H1 (cell line): ENCODE results near the gene ASAP2. TPM values are rescaled to one million over a fixed set of nuclear protein-coding genes. Genes with fewer than 3 reads are reported as not detected.

Experiments used
- CREB1 ChIP-seq: IDR thresholded peaks from 2 replicates; pipeline ENCODE4 v1.6.1; 2012; ENCODE audit warnings: inconsistent platforms
- POLR2AphosphoS5 ChIP-seq: IDR thresholded peaks from 2 replicates; pipeline ENCODE4 v1.6.1; 2011; ENCODE audit warnings: low read depth, low read length
- polyA plus RNA-seq, 7 experiments: library from polyadenylated mRNA; depleted of rRNA in 3 of 7; stranded (reverse) in 5 of 7; unstranded in 2 of 7; fragments of >200 nt in 5 of 7; fragments of 200-250 nt in 2 of 7; gene quantifications; 1 replicate in 5 of 7; 2 replicates in 1 of 7; 4 replicates in 1 of 7; pipeline versions ENCODE4 v1.2.1 to v1.2.3, GENCODE V29; 2011 to 2013; ENCODE audit warnings: missing spikeins in 2 of 7, mixed read lengths in 2 of 7
- total RNA-seq: library from RNA; stranded (reverse); fragmentation: NEBNext Ultra II Directional; extraction: Animal tissue kit (Norgen Biotek cat#: 25700); gene quantifications from 2 replicates; pipeline ENCODE4 v1.2.1, GENCODE V29; 2021

Gene ASAP2
- total and polyA plus RNA-seq, 2 of the 8 experiments (the other 6 are each of a cell fraction or from before 2014, with no cell fraction given): 10.2 to 18.7 TPM

GRCh38 chr2:9388199-9388681, 181.6 kb downstream of the ASAP2 start (continued):
- no peak for TF ChIP-seq CREB1
- TF ChIP-seq POLR2AphosphoS5: no peak
- TF ChIP-seq, all 59 proteins: peak for 0
